GM12872 (cell line): ENCODE measurements around the gene PNRC2.

Experiments
- TF ChIP-seq, protein P1 (sequence below): IDR thresholded peaks from 3 replicates; pipeline ENCODE4 v1.5.1; 2011; ENCODE audit warnings: low read depth, mild to moderate bottlenecking, low read length, moderate library complexity; ENCODE audit not compliant: insufficient read depth

Gene PNRC2

DNA sequence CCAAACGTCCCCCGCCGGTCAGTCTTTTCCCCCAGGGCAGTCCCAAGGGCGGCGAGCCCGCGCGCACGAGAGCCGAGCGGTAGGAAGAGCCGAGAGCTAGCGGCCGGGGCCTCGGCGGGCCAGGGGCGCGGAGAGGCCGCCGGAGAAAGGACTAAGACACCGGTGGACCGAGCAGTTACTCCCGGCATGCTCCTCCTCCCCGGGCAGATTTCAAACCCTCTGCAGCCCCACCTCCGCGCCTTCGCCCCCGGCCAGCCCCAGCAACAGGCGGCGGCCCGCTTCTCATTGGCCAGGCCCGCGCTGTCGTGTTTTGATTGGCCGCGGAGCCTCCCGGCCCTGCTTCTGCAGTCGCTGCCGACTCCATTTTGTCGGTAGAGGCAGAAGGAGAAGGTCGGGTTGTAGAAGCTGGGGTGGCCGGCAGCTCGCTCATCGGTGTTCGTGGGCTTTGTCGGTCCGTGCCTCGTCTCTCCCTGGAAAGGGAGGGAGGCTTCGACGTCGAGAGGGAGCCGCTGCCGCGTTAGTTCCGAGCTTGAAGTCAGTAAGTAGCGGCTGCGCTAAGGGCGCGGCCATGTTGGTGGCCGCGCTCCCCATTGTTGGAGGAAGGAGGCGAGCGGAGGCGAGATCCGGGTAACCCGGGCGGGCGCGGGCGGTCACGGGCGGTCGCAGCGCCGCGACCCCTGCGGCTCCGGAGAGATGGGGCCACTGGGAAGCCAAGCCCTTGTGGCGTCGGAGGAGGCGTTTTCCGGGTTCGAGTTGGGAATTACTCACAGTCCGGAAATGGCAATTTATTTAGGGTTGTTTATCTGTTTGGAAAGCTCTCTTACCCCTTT lies at the start of gene PNRC2:
Gene PNRC2 (plus strand): TSS at position 368 of the 830 bp plus-strand sequence. CDS start 1,630 bp downstream, outside the sequence.
- TF ChIP-seq, protein P1, sequence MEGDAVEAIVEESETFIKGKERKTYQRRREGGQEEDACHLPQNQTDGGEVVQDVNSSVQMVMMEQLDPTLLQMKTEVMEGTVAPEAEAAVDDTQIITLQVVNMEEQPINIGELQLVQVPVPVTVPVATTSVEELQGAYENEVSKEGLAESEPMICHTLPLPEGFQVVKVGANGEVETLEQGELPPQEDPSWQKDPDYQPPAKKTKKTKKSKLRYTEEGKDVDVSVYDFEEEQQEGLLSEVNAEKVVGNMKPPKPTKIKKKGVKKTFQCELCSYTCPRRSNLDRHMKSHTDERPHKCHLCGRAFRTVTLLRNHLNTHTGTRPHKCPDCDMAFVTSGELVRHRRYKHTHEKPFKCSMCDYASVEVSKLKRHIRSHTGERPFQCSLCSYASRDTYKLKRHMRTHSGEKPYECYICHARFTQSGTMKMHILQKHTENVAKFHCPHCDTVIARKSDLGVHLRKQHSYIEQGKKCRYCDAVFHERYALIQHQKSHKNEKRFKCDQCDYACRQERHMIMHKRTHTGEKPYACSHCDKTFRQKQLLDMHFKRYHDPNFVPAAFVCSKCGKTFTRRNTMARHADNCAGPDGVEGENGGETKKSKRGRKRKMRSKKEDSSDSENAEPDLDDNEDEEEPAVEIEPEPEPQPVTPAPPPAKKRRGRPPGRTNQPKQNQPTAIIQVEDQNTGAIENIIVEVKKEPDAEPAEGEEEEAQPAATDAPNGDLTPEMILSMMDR = no peak

- TF ChIP-seq, protein P1 = no peak
These were observed 49.5 kb upstream of the PNRC2 start for GRCh38 chr1:23910144-23910543.

- TF ChIP-seq, protein P1 = no peak
These were observed 48.9 kb upstream of the PNRC2 start for GRCh38 chr1:23910553-23911246.

- TF ChIP-seq, protein P1 = no peak
These were observed 47.7 kb upstream of the PNRC2 start for GRCh38 chr1:23911921-23912320.

DNA sequence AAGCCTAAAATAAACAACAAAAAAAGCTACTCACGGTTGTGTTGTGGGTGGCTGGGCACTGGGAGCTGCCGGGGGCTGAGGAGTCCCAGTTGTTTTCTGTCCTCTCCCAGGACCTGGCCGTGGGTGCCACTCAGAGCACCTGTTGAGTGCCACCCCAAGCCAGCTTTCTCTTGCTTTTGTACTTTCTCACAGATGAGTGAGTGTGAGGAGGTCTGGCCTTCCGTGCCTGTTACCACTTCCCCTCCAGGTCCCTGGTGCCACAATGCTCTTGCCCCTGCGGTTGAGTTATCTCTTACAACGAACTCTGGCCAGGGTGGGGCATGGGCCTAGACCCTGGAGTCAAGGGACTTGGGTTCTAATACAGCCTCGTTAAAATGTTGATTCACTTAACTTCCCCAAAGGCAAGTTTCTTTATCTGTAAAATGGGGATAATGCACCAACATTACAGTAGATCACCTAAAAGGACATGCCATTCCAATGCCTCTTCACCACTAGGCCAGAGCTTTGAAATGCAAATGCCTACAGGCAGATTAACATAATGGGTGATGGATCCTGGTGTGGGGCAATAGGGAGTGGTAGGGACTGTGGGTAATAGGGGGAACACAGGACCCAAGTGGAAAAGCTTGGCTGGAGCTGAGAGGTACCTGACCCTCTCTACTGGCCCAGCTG lies 46.3 kb upstream of the PNRC2 start, which contains the start of gene CNR2:
Gene CNR2 (minus strand): TSS at position 151 of the 669 bp plus-strand sequence. CDS start 37,745 bp downstream, outside the sequence.
- TF ChIP-seq, protein P1 = no peak

GRCh38 chr1:23914921-23915320 lies 44.7 kb upstream of the PNRC2 start:
- TF ChIP-seq, protein P1 = no peak

DNA sequence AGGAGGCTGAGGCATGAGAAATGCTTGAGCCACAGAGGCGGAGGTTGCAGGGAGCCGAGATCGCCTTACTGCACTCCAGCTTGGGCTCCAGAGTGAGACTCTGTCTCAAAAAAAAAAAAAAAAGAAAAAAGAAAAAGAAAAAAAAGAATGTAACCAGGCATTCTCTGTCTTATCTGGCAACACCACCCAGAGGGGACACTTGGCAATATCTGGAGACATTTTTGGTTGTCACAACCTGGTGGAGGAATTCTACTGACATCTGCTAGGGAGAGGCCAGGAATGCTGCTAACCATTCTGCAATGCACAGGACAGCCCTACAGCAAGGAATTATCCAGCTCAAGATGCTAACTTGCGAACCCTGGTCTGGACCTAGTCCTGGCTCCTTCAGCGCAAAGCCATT lies 44.2 kb upstream of the PNRC2 start:
- TF ChIP-seq, protein P1 = no peak
